Kidney epithelial cell (primary cell): ENCODE results near the gene RC3H1. TPM values are rescaled to one million over a fixed set of nuclear protein-coding genes. Genes with fewer than 3 reads are reported as not detected.
"Not testable (repeated sequence)": the region's sequence is repeated elsewhere in the genome, so short reads cannot be mapped to it uniquely, and the experiment has no call there.

Source experiments
- DNase-seq: peaks from one replicate; pipeline ENCODE4 v3.0.0-alpha.2; 2010; ENCODE audit warnings: low read depth
- H3K27me3 ChIP-seq: 2 replicates; pipeline ENCODE4 v1.6.0; 2011; ENCODE audit warnings: low read length; ENCODE audit not compliant: control insufficient read depth, insufficient read depth
- H3K36me3 ChIP-seq: 2 replicates; pipeline ENCODE4 v1.5.1; 2011; ENCODE audit warnings: low read length; ENCODE audit not compliant: control insufficient read depth, insufficient read depth
- H3K4me3 ChIP-seq: 2 replicates; pipeline ENCODE4 v1.5.1; 2011; ENCODE audit warnings: low read depth, mild to moderate bottlenecking, control low read depth, low read length
- total RNA-seq: library from RNA; depleted of rRNA; stranded (reverse); fragments of >200 nt; gene quantifications from 2 replicates; pipeline ENCODE4 v1.2.3, GENCODE V29; 2015
- TF ChIP-seq, protein P1 (sequence below): IDR thresholded peaks from 2 replicates; pipeline ENCODE4 v1.5.1; 2011; ENCODE audit warnings: mild to moderate bottlenecking, moderate library complexity, low read length, control low read depth, inconsistent platforms; ENCODE audit not compliant: insufficient read depth, poor library complexity, severe bottlenecking

RC3H1 gene
- total RNA-seq, 1 donor from 2014 or later, result 31.8 TPM

DNA sequence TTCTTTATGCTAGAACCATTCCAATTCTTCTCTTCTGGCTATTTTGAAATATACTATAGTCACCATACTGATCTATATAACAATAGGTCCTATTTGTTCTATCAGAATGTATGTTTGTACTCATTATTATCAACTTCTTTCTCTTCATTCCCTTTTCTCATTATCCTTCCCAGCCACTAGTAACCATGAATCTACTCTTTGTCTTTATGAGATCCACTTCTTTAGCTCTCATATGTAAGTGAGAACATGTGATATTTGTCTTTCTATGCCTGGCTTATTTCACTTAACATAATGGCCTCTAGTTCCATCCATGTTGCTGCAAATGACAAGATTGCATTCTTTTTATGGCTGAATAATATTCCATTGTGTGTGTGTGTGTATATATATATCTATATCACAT lies 31.7 kb upstream of the RC3H1 start:
- H3K4me3 ChIP-seq, result no peak overlapping the region
- H3K27me3 ChIP-seq, result no peaks in the 10 kb centered on the region
- H3K36me3 ChIP-seq, result no peaks in the 10 kb centered on the region
- DNase-seq, result no peak
- TF ChIP-seq, protein P1, sequence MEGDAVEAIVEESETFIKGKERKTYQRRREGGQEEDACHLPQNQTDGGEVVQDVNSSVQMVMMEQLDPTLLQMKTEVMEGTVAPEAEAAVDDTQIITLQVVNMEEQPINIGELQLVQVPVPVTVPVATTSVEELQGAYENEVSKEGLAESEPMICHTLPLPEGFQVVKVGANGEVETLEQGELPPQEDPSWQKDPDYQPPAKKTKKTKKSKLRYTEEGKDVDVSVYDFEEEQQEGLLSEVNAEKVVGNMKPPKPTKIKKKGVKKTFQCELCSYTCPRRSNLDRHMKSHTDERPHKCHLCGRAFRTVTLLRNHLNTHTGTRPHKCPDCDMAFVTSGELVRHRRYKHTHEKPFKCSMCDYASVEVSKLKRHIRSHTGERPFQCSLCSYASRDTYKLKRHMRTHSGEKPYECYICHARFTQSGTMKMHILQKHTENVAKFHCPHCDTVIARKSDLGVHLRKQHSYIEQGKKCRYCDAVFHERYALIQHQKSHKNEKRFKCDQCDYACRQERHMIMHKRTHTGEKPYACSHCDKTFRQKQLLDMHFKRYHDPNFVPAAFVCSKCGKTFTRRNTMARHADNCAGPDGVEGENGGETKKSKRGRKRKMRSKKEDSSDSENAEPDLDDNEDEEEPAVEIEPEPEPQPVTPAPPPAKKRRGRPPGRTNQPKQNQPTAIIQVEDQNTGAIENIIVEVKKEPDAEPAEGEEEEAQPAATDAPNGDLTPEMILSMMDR, result no peak

DNA sequence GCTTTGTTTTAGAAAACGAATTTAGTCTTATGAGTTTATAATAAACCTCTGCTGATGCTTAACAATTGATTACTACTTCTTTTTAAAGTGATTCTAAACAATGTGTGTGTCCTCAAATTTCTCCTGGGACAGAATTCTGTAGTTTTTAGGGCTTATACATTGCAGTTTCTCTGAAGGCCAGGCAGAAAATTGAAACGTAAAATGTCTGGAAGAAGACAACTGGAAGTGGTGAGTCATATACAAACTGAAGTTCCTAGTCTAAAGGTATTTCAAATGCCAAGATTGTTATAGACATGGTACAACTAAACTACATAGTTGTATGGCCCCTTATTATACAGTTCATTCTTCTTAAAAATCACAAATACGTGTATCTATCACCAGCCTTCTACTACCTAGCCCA lies 30.5 kb upstream of the RC3H1 start:
- Histone ChIP-seq H3K27me3 (no peaks in the 10 kb centered on the region), H3K4me3 (no peak overlapping the region), H3K36me3 (no peaks in the 10 kb centered on the region)
- TF ChIP-seq, protein P1, result no peak
- DNase-seq, result no peak

DNA sequence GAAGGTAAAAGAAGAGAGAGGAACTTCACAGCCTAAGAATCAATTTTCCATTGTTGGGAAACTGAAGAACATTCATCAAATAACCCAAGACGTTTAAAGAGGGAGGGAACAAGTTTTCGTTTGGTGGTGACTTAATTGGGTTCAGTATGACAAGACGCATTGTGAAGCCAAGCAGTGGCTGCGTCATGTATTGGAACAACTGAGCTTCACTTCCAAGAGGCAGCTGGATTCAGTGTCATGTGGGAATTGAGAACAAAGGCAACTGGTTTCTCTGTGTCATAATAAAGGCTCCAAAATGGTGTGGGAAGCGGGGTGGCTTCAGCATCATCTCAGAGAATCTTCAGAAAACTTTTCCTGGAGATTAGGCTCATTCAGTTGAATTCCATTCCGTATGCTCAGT lies 29.8 kb upstream of the RC3H1 start:
- no peaks in the 10 kb centered on the region for H3K27me3 ChIP-seq
- no peak overlapping the region for H3K4me3 ChIP-seq
- DNase-seq, result no peak
- TF ChIP-seq, protein P1, result no peak
- H3K36me3 ChIP-seq, result no peaks in the 10 kb centered on the region

DNA sequence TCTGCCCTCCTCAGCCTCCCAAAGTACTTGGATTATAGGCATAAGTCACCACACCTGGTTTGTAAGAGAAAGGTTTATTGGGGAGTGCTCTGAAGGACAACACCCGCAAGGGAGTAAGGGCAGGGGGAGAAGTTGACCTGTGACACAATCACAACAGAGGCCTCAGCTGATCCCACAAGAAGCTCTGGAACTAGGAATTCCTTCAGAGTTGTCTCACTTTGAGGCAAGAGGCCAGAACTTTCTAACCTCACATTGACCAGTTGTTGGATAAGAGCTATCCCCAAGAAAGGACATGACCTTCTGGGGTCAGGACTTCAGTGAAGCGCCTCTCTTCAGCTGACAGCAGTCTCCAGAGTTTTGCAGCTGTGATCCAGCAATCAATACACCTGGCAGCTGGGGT lies 27.4 kb upstream of the RC3H1 start:
- H3K4me3 ChIP-seq, result no peak overlapping the region
- no peaks in the 10 kb centered on the region for H3K36me3 ChIP-seq
- DNase-seq, result no peak
- no peaks in the 10 kb centered on the region for H3K27me3 ChIP-seq
- TF ChIP-seq, protein P1, result no peak

DNA sequence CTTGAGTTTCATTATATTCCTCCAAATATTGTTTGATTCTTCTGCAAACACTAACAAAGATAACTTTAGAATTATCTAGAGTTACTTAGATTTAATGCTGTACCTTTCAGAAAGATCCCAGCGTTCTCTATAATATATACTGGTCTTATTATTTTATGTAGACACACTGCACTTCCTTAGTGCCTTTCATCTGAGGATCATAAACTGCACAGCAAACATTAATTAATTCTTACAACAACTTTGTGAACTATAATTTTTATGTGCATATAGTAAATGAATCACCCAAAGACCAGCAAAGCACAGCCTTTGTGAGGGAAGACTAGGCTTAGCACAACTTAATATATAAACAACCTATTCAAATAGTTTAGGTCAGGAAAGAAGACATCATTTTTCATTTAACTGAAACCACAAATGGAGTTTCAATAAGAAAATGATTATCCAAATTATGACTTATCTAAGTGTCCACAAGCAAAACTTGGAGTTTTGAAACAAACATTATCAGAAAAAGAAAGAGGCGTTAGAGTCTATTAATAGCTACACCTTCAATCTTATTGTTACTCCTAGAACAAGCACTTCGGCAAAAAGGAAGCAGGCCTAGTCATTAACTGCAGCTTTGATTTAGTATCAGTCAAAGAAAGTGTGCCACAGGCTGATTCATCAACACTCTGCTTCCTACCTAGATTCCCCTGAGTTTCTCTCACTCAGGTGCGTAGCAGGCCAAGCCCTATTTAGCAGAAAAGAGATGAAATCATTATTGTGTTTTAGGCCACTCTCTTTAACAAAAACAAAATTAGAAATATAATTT lies 22.5 kb upstream of the RC3H1 start:
- TF ChIP-seq, protein P1, result no peak
- H3K27me3 ChIP-seq, result no peaks in the 10 kb centered on the region

DNA sequence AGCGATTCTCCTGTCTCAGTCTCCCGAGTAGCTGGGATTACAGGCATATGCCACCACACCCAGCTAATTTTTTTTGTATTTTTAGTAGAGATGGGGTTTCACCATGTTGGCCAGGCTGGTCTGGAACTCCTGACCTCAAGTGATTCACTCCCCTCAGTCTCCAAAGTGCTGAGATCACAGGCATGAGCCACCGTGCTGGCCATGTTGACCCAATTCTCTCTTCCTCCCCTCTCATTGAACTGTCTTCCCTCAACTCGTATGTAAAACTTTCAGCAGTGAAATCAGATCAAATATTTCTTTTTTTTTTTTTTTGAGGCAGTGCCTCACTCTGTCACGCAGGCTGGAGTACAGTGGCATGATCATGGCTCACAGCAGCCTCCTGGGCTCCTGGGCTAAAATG lies 20.4 kb upstream of the RC3H1 start:
- DNase-seq, H3K4me3 ChIP-seq, H3K27me3 ChIP-seq, H3K36me3 ChIP-seq: not testable (repeated sequence)

More for the DNA sequence above, 22.5 kb upstream of the RC3H1 start:
- H3K4me3 ChIP-seq, result no peak overlapping the region
- no peak for DNase-seq
- H3K36me3 ChIP-seq, result no peaks in the 10 kb centered on the region
